OCI-LY1 (cell line): ENCODE results near the gene PTGES3L.

ENCODE experiments used
- H2AFZ ChIP-seq: fragments of 200-600 bp; sonication (generic), shearing (Covaris generic); 2 replicates; pipeline ENCODE4 v1.6.0; 2014; ENCODE audit warnings: antibody characterized with exemption, mild to moderate bottlenecking, low read length
- H3F3A ChIP-seq: fragments of 200-600 bp; sonication (generic), shearing (Covaris generic); 2 replicates; pipeline ENCODE4 v1.6.0; 2014; ENCODE audit warnings: mild to moderate bottlenecking, antibody characterized with exemption, low read length, moderate library complexity; ENCODE audit not compliant: insufficient read depth
- H3K27ac ChIP-seq: fragments of 200-600 bp; sonication (generic); 2 replicates; pipeline ENCODE4 v1.5.1; 2014; ENCODE audit warnings: low read length, mixed run types, mild to moderate bottlenecking, low read depth; ENCODE audit not compliant: poor library complexity, severe bottlenecking
- H3K27me3 ChIP-seq: fragments of 200-600 bp; sonication (generic); 2 replicates; pipeline ENCODE4 v1.6.0; 2014; ENCODE audit warnings: antibody characterized with exemption, mild to moderate bottlenecking, low read length, moderate library complexity; ENCODE audit not compliant: insufficient read depth
- H3K36me3 ChIP-seq: fragments of 200-600 bp; sonication (generic); 2 replicates; pipeline ENCODE4 v1.6.1; 2014; ENCODE audit warnings: mild to moderate bottlenecking, antibody characterized with exemption, low read length, moderate library complexity, mixed read lengths; ENCODE audit not compliant: insufficient read depth
- H3K4me1 ChIP-seq: fragments of 200-600 bp; sonication (generic); 2 replicates; pipeline ENCODE4 v1.5.1; 2014; ENCODE audit warnings: mild to moderate bottlenecking, low read length, moderate library complexity; ENCODE audit not compliant: insufficient read depth, severe bottlenecking
- H3K4me2 ChIP-seq: fragments of 200-600 bp; sonication (generic), shearing (Covaris generic); 2 replicates; pipeline ENCODE4 v1.6.1; 2014; ENCODE audit warnings: low read length
- H3K4me3 ChIP-seq: fragments of 200-600 bp; sonication (generic); 2 replicates; pipeline ENCODE4 v1.5.1; 2014; ENCODE audit warnings: low read length, low read depth, mild to moderate bottlenecking, mixed read lengths; ENCODE audit not compliant: poor library complexity, severe bottlenecking
- H3K79me2 ChIP-seq: fragments of 200-600 bp; shearing (Covaris generic); 2 replicates; pipeline ENCODE4 v1.6.1; 2016; ENCODE audit warnings: mixed run types, low read length, mixed read lengths; ENCODE audit not compliant: insufficient read depth
- H3K9ac ChIP-seq: fragments of 200-600 bp; sonication (generic), shearing (Covaris generic); 2 replicates; pipeline ENCODE4 v1.6.1; 2014; ENCODE audit warnings: mild to moderate bottlenecking, low read length, mixed read lengths
- H3K9me2 ChIP-seq: fragments of 200-600 bp; sonication (generic), shearing (Covaris generic); 2 replicates; pipeline ENCODE4 v1.6.1; 2014; ENCODE audit warnings: low read depth, mild to moderate bottlenecking, low read length, mixed read lengths
- H3K9me3 ChIP-seq: fragments of 200-600 bp; shearing (Covaris generic); 2 replicates; pipeline ENCODE4 v1.6.1; 2014; ENCODE audit warnings: low read length, mixed read lengths
- H4K20me1 ChIP-seq: fragments of 200-600 bp; sonication (generic), shearing (Covaris generic); 2 replicates; pipeline ENCODE4 v1.6.0; 2016; ENCODE audit warnings: mild to moderate bottlenecking, low read length; ENCODE audit not compliant: insufficient read depth
- EZH2 ChIP-seq: fragments of 200-600 bp; sonication (generic), shearing (Covaris generic); IDR thresholded peaks from 2 replicates; pipeline ENCODE4 v1.8.0; 2017; ENCODE audit warnings: borderline replicate concordance, mixed run types, mild to moderate bottlenecking, antibody characterized with exemption, low read length, moderate library complexity, mixed read lengths
- TF ChIP-seq, protein P1 (sequence below): fragments of 200-600 bp; sonication (generic), shearing (Covaris generic); IDR thresholded peaks from 2 replicates; pipeline ENCODE4 v1.5.1; 2017; ENCODE audit warnings: mild to moderate bottlenecking, antibody characterized with exemption, low read length, moderate library complexity, mixed read lengths

The PTGES3L gene

GRCh38 chr17:43014649-43015542 lies 35.0 kb upstream of the PTGES3L start:
- TF ChIP-seq, protein P1, sequence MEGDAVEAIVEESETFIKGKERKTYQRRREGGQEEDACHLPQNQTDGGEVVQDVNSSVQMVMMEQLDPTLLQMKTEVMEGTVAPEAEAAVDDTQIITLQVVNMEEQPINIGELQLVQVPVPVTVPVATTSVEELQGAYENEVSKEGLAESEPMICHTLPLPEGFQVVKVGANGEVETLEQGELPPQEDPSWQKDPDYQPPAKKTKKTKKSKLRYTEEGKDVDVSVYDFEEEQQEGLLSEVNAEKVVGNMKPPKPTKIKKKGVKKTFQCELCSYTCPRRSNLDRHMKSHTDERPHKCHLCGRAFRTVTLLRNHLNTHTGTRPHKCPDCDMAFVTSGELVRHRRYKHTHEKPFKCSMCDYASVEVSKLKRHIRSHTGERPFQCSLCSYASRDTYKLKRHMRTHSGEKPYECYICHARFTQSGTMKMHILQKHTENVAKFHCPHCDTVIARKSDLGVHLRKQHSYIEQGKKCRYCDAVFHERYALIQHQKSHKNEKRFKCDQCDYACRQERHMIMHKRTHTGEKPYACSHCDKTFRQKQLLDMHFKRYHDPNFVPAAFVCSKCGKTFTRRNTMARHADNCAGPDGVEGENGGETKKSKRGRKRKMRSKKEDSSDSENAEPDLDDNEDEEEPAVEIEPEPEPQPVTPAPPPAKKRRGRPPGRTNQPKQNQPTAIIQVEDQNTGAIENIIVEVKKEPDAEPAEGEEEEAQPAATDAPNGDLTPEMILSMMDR, result no peak
- no peaks in the 10 kb centered on the region for H3K9me3 ChIP-seq
- H4K20me1 ChIP-seq, result no peaks in the 10 kb centered on the region
- no peak overlapping the region for H3K9ac ChIP-seq
- H3K27me3 ChIP-seq, result no peaks in the 10 kb centered on the region
- H3F3A ChIP-seq, result no peaks in the 10 kb centered on the region
- H3K4me1 ChIP-seq, result peaks cover 9% of the 10 kb centered on the region
- H3K9me2 ChIP-seq, result no peaks in the 10 kb centered on the region
- H3K4me3 ChIP-seq, result no peak overlapping the region
- no peak overlapping the region for H3K4me2 ChIP-seq
- H3K27ac ChIP-seq, result no peak overlapping the region
- no peak overlapping the region for H2AFZ ChIP-seq
- H3K36me3 ChIP-seq, result peaks cover 7% of the 10 kb centered on the region; the same call in 1 of the 2 replicates
- no peaks in the 10 kb centered on the region for H3K79me2 ChIP-seq

- no peaks in the 10 kb centered on the region for H3K9me3 ChIP-seq
- H3K9me2 ChIP-seq, result no peaks in the 10 kb centered on the region
- H3F3A ChIP-seq, result no peaks in the 10 kb centered on the region
- TF ChIP-seq, protein P1, result no peak
- TF ChIP-seq EZH2, result no peak
- H3K27ac ChIP-seq, result no peak overlapping the region
- H4K20me1 ChIP-seq, result no peaks in the 10 kb centered on the region
- H3K36me3 ChIP-seq, result peaks cover 7% of the 10 kb centered on the region; the same call in 1 of the 2 replicates
- H3K79me2 ChIP-seq, result no peaks in the 10 kb centered on the region
- H3K4me1 ChIP-seq, result peaks cover 9% of the 10 kb centered on the region
- H2AFZ ChIP-seq, result no peak overlapping the region
- H3K27me3 ChIP-seq, result no peaks in the 10 kb centered on the region
- no peak overlapping the region for H3K4me3 ChIP-seq
- no peak overlapping the region for H3K4me2 ChIP-seq
- no peak overlapping the region for H3K9ac ChIP-seq
These were observed 34.3 kb upstream of the PTGES3L start for GRCh38 chr17:43014020-43014648.

- Histone ChIP-seq H3K4me3 (no peak overlapping the region), H3K79me2 (no peaks in the 10 kb centered on the region), H3K9me3 (no peaks in the 10 kb centered on the region), H3K36me3 (peaks cover 7% of the 10 kb centered on the region; the same call in 1 of the 2 replicates), H3K27me3 (no peaks in the 10 kb centered on the region), H3K9ac (no peak overlapping the region), H4K20me1 (no peaks in the 10 kb centered on the region), H3K27ac (no peak overlapping the region), H3K4me1 (peaks cover 5% of the 10 kb centered on the region), H3K9me2 (no peaks in the 10 kb centered on the region), H3K4me2 (no peak overlapping the region), H3F3A (no peaks in the 10 kb centered on the region), H2AFZ (no peak overlapping the region)
- TF ChIP-seq EZH2, result no peak
- TF ChIP-seq, protein P1, result no peak
These were observed 33.4 kb upstream of the PTGES3L start for GRCh38 chr17:43013296-43013695.
